Measurements from ENCODE around the gene ERG. TPM values are rescaled to one million over a fixed set of nuclear protein-coding genes. Genes with fewer than 3 reads are reported as not detected.

Gene ERG
- total RNA-seq, 2 donors from 2014 or later = not detected

GRCh38 chr21:38511198-38511597 is 12.9 kb upstream of the ERG start:
- no peak for DNase-seq (ENCODE audit: low spot score)
- peaks cover 16 to 33% of the 10 kb centered on the region in 2 donors for H3K27me3 Mint-ChIP-seq
- no peaks in the 10 kb centered on the region for H3K9me3 Mint-ChIP-seq
- H3K4me1 Mint-ChIP-seq (ENCODE audit: low read depth in 2 of 2) = peaks cover 3 to 13% of the 10 kb centered on the region in 2 donors
- H3K36me3 Mint-ChIP-seq = no peaks in the 10 kb centered on the region
- no peak overlapping the region for H3K27ac Mint-ChIP-seq
- H3K4me3 Mint-ChIP-seq = no peak overlapping the region
- ATAC-seq = no peak

GRCh38 chr21:38507374-38507942 is 9.2 kb upstream of the ERG start:
- ATAC-seq = no peak
- H3K27me3 Mint-ChIP-seq = peaks cover 14 to 18% of the 10 kb centered on the region in 2 donors
- no peak overlapping the region for H3K27ac Mint-ChIP-seq
- no peak overlapping the region for H3K4me3 Mint-ChIP-seq
- DNase-seq (ENCODE audit: low spot score) = no peak
- no peaks in the 10 kb centered on the region for H3K36me3 Mint-ChIP-seq
- H3K4me1 Mint-ChIP-seq (ENCODE audit: low read depth in 2 of 2) = peaks cover 3 to 16% of the 10 kb centered on the region in 2 donors
- no peaks in the 10 kb centered on the region for H3K9me3 Mint-ChIP-seq

- Mint-ChIP-seq H3K4me3 (peak overlapping the region; percentile 13), H3K9me3 (no peaks in the 10 kb centered on the region), H3K36me3 (no peaks in the 10 kb centered on the region), H3K27ac (no peak overlapping the region), H3K27me3 (peaks cover 14 to 15% of the 10 kb centered on the region in 2 donors), H3K4me1 (ENCODE audit: low read depth in 2 of 2) (peaks cover 3 to 16% of the 10 kb centered on the region in 2 donors)
- DNase-seq (ENCODE audit: low spot score) (no peak), ATAC-seq (no peak)
Observed at GRCh38 chr21:38506661-38507281, 8.5 kb upstream of the ERG start.

- H3K4me1 Mint-ChIP-seq (ENCODE audit: low read depth in 2 of 2) = peaks cover 3 to 16% of the 10 kb centered on the region in 2 donors
- ATAC-seq (no peak), DNase-seq (ENCODE audit: low spot score) (no peak)
- H3K4me3 Mint-ChIP-seq = no peak overlapping the region
- no peaks in the 10 kb centered on the region for H3K9me3 Mint-ChIP-seq
- no peaks in the 10 kb centered on the region for H3K36me3 Mint-ChIP-seq
- no peak overlapping the region for H3K27ac Mint-ChIP-seq
- peaks cover 8 to 16% of the 10 kb centered on the region in 2 donors for H3K27me3 Mint-ChIP-seq
Observed at GRCh38 chr21:38505654-38506523, 7.6 kb upstream of the ERG start.

- H3K4me3 Mint-ChIP-seq = no peak overlapping the region
- H3K4me1 Mint-ChIP-seq (ENCODE audit: low read depth in 2 of 2) = peaks cover 3 to 16% of the 10 kb centered on the region in 2 donors
- peaks cover 13 to 22% of the 10 kb centered on the region in 2 donors for H3K27me3 Mint-ChIP-seq
- H3K9me3 Mint-ChIP-seq = no peaks in the 10 kb centered on the region
- no peak overlapping the region for H3K27ac Mint-ChIP-seq
- no peaks in the 10 kb centered on the region for H3K36me3 Mint-ChIP-seq
- ATAC-seq = no peak
- DNase-seq (ENCODE audit: low spot score) = no peak
Observed at GRCh38 chr21:38504066-38504465, 5.8 kb upstream of the ERG start.

GRCh38 chr21:38503583-38503982 is 5.3 kb upstream of the ERG start:
- Mint-ChIP-seq H3K36me3 (no peaks in the 10 kb centered on the region), H3K4me1 (ENCODE audit: low read depth in 2 of 2) (peaks cover 3 to 16% of the 10 kb centered on the region in 2 donors), H3K9me3 (no peaks in the 10 kb centered on the region), H3K27me3 (peaks cover 14 to 22% of the 10 kb centered on the region in 2 donors), H3K4me3 (no peak overlapping the region), H3K27ac (no peak overlapping the region)
- ATAC-seq (no peak), DNase-seq (ENCODE audit: low spot score) (no peak)

- H3K27me3 Mint-ChIP-seq = peaks cover 30 to 34% of the 10 kb centered on the region in 2 donors
- DNase-seq (ENCODE audit: low spot score) (no peak), ATAC-seq (no peak)
- H3K27ac Mint-ChIP-seq = no peak overlapping the region
- H3K9me3 Mint-ChIP-seq = no peaks in the 10 kb centered on the region
- H3K36me3 Mint-ChIP-seq = no peaks in the 10 kb centered on the region
- H3K4me3 Mint-ChIP-seq = no peak overlapping the region
- no peaks in the 10 kb centered on the region for H3K4me1 Mint-ChIP-seq (ENCODE audit: low read depth in 2 of 2)
Observed at GRCh38 chr21:38500073-38500472, 1.8 kb upstream of the ERG start.

- Mint-ChIP-seq H3K36me3 (no peaks in the 10 kb centered on the region), H3K27ac (no peak overlapping the region), H3K4me1 (ENCODE audit: low read depth in 2 of 2) (no peaks in the 10 kb centered on the region), H3K27me3 (peaks cover 32 to 34% of the 10 kb centered on the region in 2 donors), H3K9me3 (no peaks in the 10 kb centered on the region), H3K4me3 (no peak overlapping the region)
- no peak for DNase-seq (ENCODE audit: low spot score)
- no peak for ATAC-seq
Observed at GRCh38 chr21:38499296-38499695, 1.0 kb upstream of the ERG start.

GRCh38 chr21:38496224-38496623 is 2.1 kb downstream of the ERG start:
- Mint-ChIP-seq H3K4me3 (no peak overlapping the region), H3K4me1 (ENCODE audit: low read depth in 2 of 2) (no peaks in the 10 kb centered on the region), H3K27me3 (peaks cover 34 to 47% of the 10 kb centered on the region in 2 donors), H3K36me3 (no peaks in the 10 kb centered on the region), H3K9me3 (no peaks in the 10 kb centered on the region), H3K27ac (no peak overlapping the region)
- DNase-seq (ENCODE audit: low spot score) (no peak), ATAC-seq (no peak)

- Mint-ChIP-seq H3K36me3 (no peaks in the 10 kb centered on the region), H3K4me1 (ENCODE audit: low read depth in 2 of 2) (no peaks in the 10 kb centered on the region), H3K27ac (peak overlapping the region in 1 of 2 donors; percentile 9), H3K9me3 (no peaks in the 10 kb centered on the region), H3K4me3 (peak overlapping the region; percentile 28), H3K27me3 (peaks cover 34 to 47% of the 10 kb centered on the region in 2 donors)
- DNase-seq (ENCODE audit: low spot score) (no peak), ATAC-seq (no peak)
Observed at GRCh38 chr21:38495696-38496095, 2.6 kb downstream of the ERG start.

GRCh38 chr21:38495242-38495641 is 3.0 kb downstream of the ERG start:
- ATAC-seq (no peak), DNase-seq (ENCODE audit: low spot score) (no peak)
- no peaks in the 10 kb centered on the region for H3K9me3 Mint-ChIP-seq
- H3K27ac Mint-ChIP-seq = peak overlapping the region in 1 of 2 donors; percentile 9
- H3K4me1 Mint-ChIP-seq (ENCODE audit: low read depth in 2 of 2) = no peaks in the 10 kb centered on the region
- H3K4me3 Mint-ChIP-seq = peak overlapping the region; percentile 28
- no peaks in the 10 kb centered on the region for H3K36me3 Mint-ChIP-seq
- H3K27me3 Mint-ChIP-seq = peaks cover 34 to 47% of the 10 kb centered on the region in 2 donors

GRCh38 chr21:38494703-38495102 is 3.6 kb downstream of the ERG start:
- peak overlapping the region; percentile 28 for H3K4me3 Mint-ChIP-seq
- DNase-seq (ENCODE audit: low spot score) (no peak), ATAC-seq (no peak)
- H3K9me3 Mint-ChIP-seq = no peaks in the 10 kb centered on the region
- no peaks in the 10 kb centered on the region for H3K4me1 Mint-ChIP-seq (ENCODE audit: low read depth in 2 of 2)
- H3K36me3 Mint-ChIP-seq = no peaks in the 10 kb centered on the region
- peaks cover 36 to 52% of the 10 kb centered on the region in 2 donors for H3K27me3 Mint-ChIP-seq
- H3K27ac Mint-ChIP-seq = peak overlapping the region in 1 of 2 donors; percentile 9

GRCh38 chr21:38494251-38494642 is 4.0 kb downstream of the ERG start:
- H3K27ac Mint-ChIP-seq = no peak overlapping the region
- no peak overlapping the region for H3K4me3 Mint-ChIP-seq
- no peaks in the 10 kb centered on the region for H3K9me3 Mint-ChIP-seq
- peaks cover 34 to 52% of the 10 kb centered on the region in 2 donors for H3K27me3 Mint-ChIP-seq
- no peaks in the 10 kb centered on the region for H3K36me3 Mint-ChIP-seq
- no peak for ATAC-seq
- no peak for DNase-seq (ENCODE audit: low spot score)
- H3K4me1 Mint-ChIP-seq (ENCODE audit: low read depth in 2 of 2) = no peaks in the 10 kb centered on the region
